OCI-LY7 (cell line): ENCODE measurements around the gene UNC50. TPM values are rescaled to one million over a fixed set of nuclear protein-coding genes. Genes with fewer than 3 reads are reported as not detected.

Experiments
- BruUV-seq: library from RNA; stranded (reverse); fragments of 400-500 nt; replicated peaks from 2 replicates; lab custom pipeline; 2021; lab: Mats Ljungman, UMichigan
- CTCF ChIA-PET: fragments of 300-600 bp; sonication (Branson Sonifier 250); formaldehyde crosslinking; loops from one replicate; lab custom pipeline; 2022; ENCODE audit warnings: antibody characterized with exemption; ENCODE audit not compliant: unreplicated experiment; lab: Charles Lee
- POLR2A ChIA-PET: fragments of 300-600 bp; sonication (Branson Sonifier 250); formaldehyde crosslinking; loops from one replicate; lab custom pipeline; 2022; ENCODE audit warnings: antibody characterized with exemption; lab: Charles Lee
- DNase-seq: peaks from one replicate; pipeline ENCODE4 v3.0.0-alpha.2; 2015; ENCODE audit warnings: low spot score
- H2AFZ ChIP-seq: fragments of 200-600 bp; sonication (generic), shearing (Covaris generic); 2 replicates; pipeline ENCODE4 v1.6.1; 2014; ENCODE audit warnings: mild to moderate bottlenecking, antibody characterized with exemption, low read length, moderate library complexity
- H3K27ac ChIP-seq: fragments of 200-600 bp; sonication (generic); 2 replicates; pipeline ENCODE4 v1.5.1; 2014; ENCODE audit warnings: mixed run types, low read depth, mild to moderate bottlenecking, moderate library complexity, low read length, inconsistent platforms; ENCODE audit not compliant: poor library complexity, severe bottlenecking
- H3K36me3 ChIP-seq: fragments of 200-600 bp; sonication (generic); 2 replicates; pipeline ENCODE4 v1.6.1; 2014; ENCODE audit warnings: mild to moderate bottlenecking, antibody characterized with exemption, low read length, moderate library complexity, mixed read lengths; ENCODE audit not compliant: insufficient read depth
- H3K4me1 ChIP-seq: fragments of 200-600 bp; sonication (generic); 2 replicates; pipeline ENCODE4 v1.5.1; 2014; ENCODE audit warnings: mild to moderate bottlenecking, low read length; ENCODE audit not compliant: insufficient read depth, poor library complexity, severe bottlenecking
- H3K4me2 ChIP-seq: fragments of 200-600 bp; sonication (generic); 2 replicates; pipeline ENCODE4 v1.6.1; 2014; ENCODE audit warnings: mild to moderate bottlenecking, low read length
- H3K4me3 ChIP-seq: fragments of 200-600 bp; sonication (generic); 2 replicates; pipeline ENCODE4 v1.5.1; 2014; ENCODE audit warnings: mild to moderate bottlenecking, low read depth, low read length; ENCODE audit not compliant: poor library complexity, severe bottlenecking
- H3K79me2 ChIP-seq: fragments of 200-600 bp; sonication (generic); 2 replicates; pipeline ENCODE4 v1.6.1; 2016; ENCODE audit warnings: low read depth, mild to moderate bottlenecking, low read length, moderate library complexity, mixed read lengths; ENCODE audit not compliant: insufficient read depth
- H3K9me2 ChIP-seq: fragments of 200-600 bp; sonication (generic); 2 replicates; pipeline ENCODE4 v1.6.1; 2016; ENCODE audit warnings: mild to moderate bottlenecking, low read length, mixed read lengths; ENCODE audit not compliant: insufficient read depth
- H3K9me3 ChIP-seq: fragments of 200-600 bp; sonication (generic); 2 replicates; pipeline ENCODE4 v1.6.1; 2014; ENCODE audit warnings: mild to moderate bottlenecking, mixed run types, low read length, mixed read lengths
- H4K20me1 ChIP-seq: fragments of 200-600 bp; sonication (generic); 2 replicates; pipeline ENCODE4 v1.6.1; 2014; ENCODE audit warnings: mild to moderate bottlenecking, antibody characterized with exemption, low read length, moderate library complexity, mixed read lengths; ENCODE audit not compliant: insufficient read depth
- CTCF ChIP-seq: fragments of 200-600 bp; sonication (generic); conservative IDR thresholded peaks from 2 replicates; pipeline ENCODE4 v1.5.1; 2014; ENCODE audit warnings: mild to moderate bottlenecking, antibody characterized with exemption, low read length, moderate library complexity, mixed read lengths
- EZH2phosphoT487 ChIP-seq: fragments of 200-600 bp; sonication (generic); IDR thresholded peaks from 2 replicates; pipeline ENCODE4 v1.6.1; 2018; ENCODE audit warnings: low read depth, borderline replicate concordance, mild to moderate bottlenecking, mixed run types, antibody characterized with exemption, low read length, moderate library complexity, mixed read lengths
- intact Hi-C: fragments of 100-400 bp; cut with micrococcal nuclease; formaldehyde crosslinking; loops from one replicate; pipeline ENCODE4 v1.10.0; 2022; ENCODE audit not compliant: unreplicated experiment
- total RNA-seq, 2 experiments: library from RNA; depleted of rRNA in 1 of 2; stranded (reverse); fragments of >200 nt in 1 of 2; shearing (Covaris generic) in 1 of 2; gene quantifications; 2 replicates each; pipeline ENCODE4 v1.2.3, GENCODE V29; 2014 to 2022

The UNC50 gene
- total RNA-seq, 2 experiments from 2014 or later, result 24.4 to 33.3 TPM

DNA sequence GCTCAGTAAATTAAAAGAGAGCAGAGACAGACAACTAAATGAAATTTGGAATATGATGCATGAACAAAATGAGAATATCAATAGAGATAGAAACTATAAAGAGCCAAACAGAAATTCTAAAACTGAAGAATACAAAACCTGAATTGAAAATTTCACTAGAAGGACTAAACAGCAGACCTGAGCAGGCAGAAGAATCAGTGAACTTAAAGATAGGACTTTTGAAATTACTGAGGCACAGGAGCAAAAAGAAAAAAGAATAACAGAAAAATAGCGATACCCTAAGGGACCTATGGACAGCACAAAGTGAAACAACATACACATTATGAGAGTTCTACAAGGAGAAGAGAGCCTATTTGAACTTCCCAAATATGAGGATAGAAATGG, 41.6 kb downstream of the UNC50 start:
- TF ChIP-seq CTCF (no peak), EZH2phosphoT487 (no peak)
- Histone ChIP-seq H3K79me2 (no peaks in the 10 kb centered on the region), H3K4me3 (no peak overlapping the region), H3K4me1 (peaks cover 16% of the 10 kb centered on the region), H3K36me3 (peaks cover 5% of the 10 kb centered on the region; the same call in 1 of the 2 replicates), H3K9me3 (no peaks in the 10 kb centered on the region), H2AFZ (no peak overlapping the region), H3K27ac (no peak overlapping the region), H4K20me1 (no peaks in the 10 kb centered on the region), H3K4me2 (no peak overlapping the region), H3K9me2 (no peaks in the 10 kb centered on the region)
- intact Hi-C loops, result loop anchor here (1.0 to 10.0 kb wide), 4 partner anchors 75 to 416 kb away; no protein-coding TSS in a partner anchor
- POLR2A ChIA-PET, result no interaction called here
- DNase-seq, result no peak
- CTCF ChIA-PET, result interaction anchor here (0.7 kb wide), 1 partner anchor 346 kb away, joined by 3 read pairs; no protein-coding TSS in a partner anchor
- no TSS peak for BruUV-seq

DNA sequence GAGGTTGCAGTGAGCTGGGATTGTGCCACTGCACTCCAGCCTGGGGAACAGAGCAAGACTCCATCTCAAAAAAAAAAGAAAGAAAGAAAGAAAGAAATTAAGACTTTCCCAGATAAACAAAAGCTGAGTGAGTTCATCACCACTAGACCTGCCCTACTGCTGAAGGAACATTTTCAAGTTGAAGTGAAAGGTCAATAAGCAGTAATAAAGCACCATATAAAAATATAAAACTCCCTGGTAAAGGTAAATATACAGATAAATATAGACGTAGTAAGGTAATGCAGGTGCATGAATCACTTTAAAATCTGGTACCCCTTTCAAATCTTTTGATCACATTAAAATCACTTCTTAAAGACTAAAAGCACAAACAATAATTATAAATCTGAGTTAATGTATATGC, 42.6 kb downstream of the UNC50 start:
- BruUV-seq, result no TSS peak
- no peak overlapping the region for H3K27ac ChIP-seq
- TF ChIP-seq CTCF (no peak), EZH2phosphoT487 (no peak)
- no peaks in the 10 kb centered on the region for H4K20me1 ChIP-seq
- H3K4me1 ChIP-seq, result peaks cover 18% of the 10 kb centered on the region
- no peak for DNase-seq
- H2AFZ ChIP-seq, result no peak overlapping the region
- peaks cover 5% of the 10 kb centered on the region; the same call in 1 of the 2 replicates for H3K36me3 ChIP-seq
- no peak overlapping the region for H3K4me3 ChIP-seq
- no peaks in the 10 kb centered on the region for H3K9me2 ChIP-seq
- H3K79me2 ChIP-seq, result no peaks in the 10 kb centered on the region
- H3K4me2 ChIP-seq, result no peak overlapping the region
- H3K9me3 ChIP-seq, result no peaks in the 10 kb centered on the region
- CTCF ChIA-PET, result no interaction called here
- intact Hi-C loops, result loop anchor here (10.0 kb wide), 1 partner anchor 74 kb away; no protein-coding TSS in a partner anchor
- POLR2A ChIA-PET, result interaction anchor here (0.6 to 0.7 kb wide), 2 partner anchors 37 to 795 kb away, joined by 3 to 5 read pairs; no protein-coding TSS in a partner anchor

- H3K9me2 ChIP-seq, result no peaks in the 10 kb centered on the region
- no peak overlapping the region for H3K4me2 ChIP-seq
- H4K20me1 ChIP-seq, result no peaks in the 10 kb centered on the region
- TF ChIP-seq EZH2phosphoT487 (no peak), CTCF (no peak)
- intact Hi-C loops, result loop anchor here (10.0 kb wide), 1 partner anchor 70 kb away; no protein-coding TSS in a partner anchor
- no peaks in the 10 kb centered on the region for H3K79me2 ChIP-seq
- H2AFZ ChIP-seq, result no peak overlapping the region
- H3K4me3 ChIP-seq, result no peak overlapping the region
- POLR2A ChIA-PET, result interaction anchor here (0.6 kb wide), 1 partner anchor 1269 kb away, joined by 3 read pairs; no protein-coding TSS in a partner anchor
- no peaks in the 10 kb centered on the region for H3K36me3 ChIP-seq
- no peak overlapping the region for H3K27ac ChIP-seq
- BruUV-seq, result no TSS peak
- H3K4me1 ChIP-seq, result peaks cover 9% of the 10 kb centered on the region
- no peaks in the 10 kb centered on the region for H3K9me3 ChIP-seq
- CTCF ChIA-PET, result no interaction called here
- no peak for DNase-seq
Measured at GRCh38 chr2:98654699-98655495, 46.5 kb downstream of the UNC50 start.
